Measurements from ENCODE around the gene ANKRD33B. TPM values are rescaled to one million over a fixed set of nuclear protein-coding genes. Genes with fewer than 3 reads are reported as not detected.

Gene ANKRD33B
- total RNA-seq, 1 experiment from 2014 or later: 25.3 TPM

DNA sequence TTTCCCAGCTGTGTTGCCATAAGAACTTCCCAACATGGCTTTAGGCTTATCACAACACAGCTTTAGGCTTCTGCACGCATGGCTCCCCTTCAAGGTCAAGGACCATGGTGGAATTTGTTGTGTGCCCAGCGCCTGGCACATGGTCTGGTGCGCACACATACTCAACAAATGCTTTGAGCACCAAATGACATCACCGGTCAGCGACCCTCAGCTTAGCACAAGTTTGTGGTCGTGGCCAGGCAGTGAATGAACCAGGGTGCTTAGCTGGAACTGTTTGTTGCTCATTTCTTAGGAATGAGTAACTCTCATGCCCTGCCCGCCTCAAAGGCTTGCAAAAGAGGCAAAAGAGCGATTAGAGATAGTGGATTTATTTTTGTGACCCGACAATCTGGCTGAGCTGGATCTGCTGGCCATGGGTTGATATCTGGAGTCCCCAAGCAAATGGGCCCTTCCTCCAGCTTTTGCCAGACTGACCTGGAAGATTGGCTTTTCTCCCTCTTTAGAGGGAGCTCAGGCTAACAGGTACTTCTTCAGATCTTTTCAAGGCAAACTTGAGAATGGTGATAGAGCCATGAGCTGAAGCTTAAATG is 138.3 kb downstream of the ANKRD33B start:
- H3K27me3 ChIP-seq (replicated peaks; ENCODE audit: control insufficient read depth, insufficient read depth, low read length): no peaks in the 10 kb centered on the region
- no peak for DNase-seq
- Mint-ChIP-seq H3K4me3 (ENCODE audit: unreplicated experiment) (no peak overlapping the region), H3K36me3 (ENCODE audit: insufficient read depth, unreplicated experiment) (peaks cover 6% of the 10 kb centered on the region), H3K9me3 (ENCODE audit: unreplicated experiment) (no peaks in the 10 kb centered on the region), H3K4me1 (ENCODE audit: low read depth, unreplicated experiment) (peaks cover 24% of the 10 kb centered on the region), H3K27ac (ENCODE audit: unreplicated experiment) (no peak overlapping the region), H3K27me3 (ENCODE audit: insufficient read depth, unreplicated experiment) (no peaks in the 10 kb centered on the region)
- POLR2A ChIA-PET: no interaction called here
- peaks cover 24% of the 10 kb centered on the region for H3K4me1 ChIP-seq
- no peaks in the 10 kb centered on the region for H3K9me3 ChIP-seq
- BruUV-seq (replicated peaks): no TSS peak
- CTCF ChIA-PET: interaction anchor here (0.7 to 1.2 kb wide), 2 partner anchors 9 to 100 kb away, joined by 3 read pairs; no protein-coding TSS in a partner anchor
- no peak overlapping the region for H3K4me3 ChIP-seq (ENCODE audit: low read depth, low read length)
- TF ChIP-seq, protein P1, sequence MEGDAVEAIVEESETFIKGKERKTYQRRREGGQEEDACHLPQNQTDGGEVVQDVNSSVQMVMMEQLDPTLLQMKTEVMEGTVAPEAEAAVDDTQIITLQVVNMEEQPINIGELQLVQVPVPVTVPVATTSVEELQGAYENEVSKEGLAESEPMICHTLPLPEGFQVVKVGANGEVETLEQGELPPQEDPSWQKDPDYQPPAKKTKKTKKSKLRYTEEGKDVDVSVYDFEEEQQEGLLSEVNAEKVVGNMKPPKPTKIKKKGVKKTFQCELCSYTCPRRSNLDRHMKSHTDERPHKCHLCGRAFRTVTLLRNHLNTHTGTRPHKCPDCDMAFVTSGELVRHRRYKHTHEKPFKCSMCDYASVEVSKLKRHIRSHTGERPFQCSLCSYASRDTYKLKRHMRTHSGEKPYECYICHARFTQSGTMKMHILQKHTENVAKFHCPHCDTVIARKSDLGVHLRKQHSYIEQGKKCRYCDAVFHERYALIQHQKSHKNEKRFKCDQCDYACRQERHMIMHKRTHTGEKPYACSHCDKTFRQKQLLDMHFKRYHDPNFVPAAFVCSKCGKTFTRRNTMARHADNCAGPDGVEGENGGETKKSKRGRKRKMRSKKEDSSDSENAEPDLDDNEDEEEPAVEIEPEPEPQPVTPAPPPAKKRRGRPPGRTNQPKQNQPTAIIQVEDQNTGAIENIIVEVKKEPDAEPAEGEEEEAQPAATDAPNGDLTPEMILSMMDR (IDR thresholded peaks at IDR 0.05; ENCODE audit: insufficient read depth in 1 of 2, low read depth in 1 of 2, low read length in 1 of 2, severe bottlenecking in 1 of 2, unreplicated experiment in 1 of 2): no peak
- no peaks in the 10 kb centered on the region for H3K36me3 ChIP-seq (ENCODE audit: control insufficient read depth, insufficient read depth, low read length)
- intact Hi-C loops (cut with micrococcal nuclease; ENCODE audit: unreplicated experiment): loop anchor here (5.0 to 10.0 kb wide), 2 partner anchors 60 to 153 kb away; partner anchors contain the start of gene DAP

DNA sequence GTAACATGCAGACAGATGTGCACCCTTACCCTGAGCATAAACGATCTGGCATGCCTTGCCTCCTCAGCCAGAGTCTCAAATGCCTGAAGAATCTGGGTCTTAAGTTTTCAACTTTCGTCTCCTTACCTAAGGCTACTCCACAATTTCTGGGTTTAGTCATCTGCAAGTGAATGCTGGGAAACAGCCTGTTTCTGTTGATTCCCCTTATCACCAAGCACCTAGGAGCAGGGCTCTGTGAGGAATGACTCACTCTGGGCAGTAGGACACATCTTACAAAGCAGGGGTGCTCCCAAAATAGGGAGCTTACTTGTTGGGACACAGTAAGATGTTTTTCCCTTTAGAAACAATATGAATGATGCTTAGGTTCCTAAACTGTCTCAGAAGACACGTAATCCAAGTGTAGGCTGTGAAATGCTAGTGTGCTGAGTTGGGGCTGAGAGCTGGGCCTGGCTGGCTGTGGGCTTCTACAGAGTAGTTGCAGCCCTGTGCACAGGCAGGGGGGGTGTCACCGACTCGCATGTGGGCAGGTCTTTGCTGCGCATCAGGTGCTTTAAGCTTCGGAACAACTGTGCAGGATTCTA is 139.1 kb downstream of the ANKRD33B start:
- TF ChIP-seq, protein P1 (IDR thresholded peaks at IDR 0.05; ENCODE audit: insufficient read depth in 1 of 2, low read depth in 1 of 2, low read length in 1 of 2, severe bottlenecking in 1 of 2, unreplicated experiment in 1 of 2): no peak
- Mint-ChIP-seq H3K9me3 (ENCODE audit: unreplicated experiment) (no peaks in the 10 kb centered on the region), H3K36me3 (ENCODE audit: insufficient read depth, unreplicated experiment) (peaks cover 6% of the 10 kb centered on the region), H3K27ac (ENCODE audit: unreplicated experiment) (no peak overlapping the region), H3K4me1 (ENCODE audit: low read depth, unreplicated experiment) (peaks cover 24% of the 10 kb centered on the region), H3K4me3 (ENCODE audit: unreplicated experiment) (no peak overlapping the region), H3K27me3 (ENCODE audit: insufficient read depth, unreplicated experiment) (no peaks in the 10 kb centered on the region)
- Histone ChIP-seq H3K36me3 (ENCODE audit: control insufficient read depth, insufficient read depth, low read length) (no peaks in the 10 kb centered on the region), H3K27me3 (replicated peaks; ENCODE audit: control insufficient read depth, insufficient read depth, low read length) (no peaks in the 10 kb centered on the region), H3K4me3 (ENCODE audit: low read depth, low read length) (no peak overlapping the region), H3K4me1 (peaks cover 24% of the 10 kb centered on the region), H3K9me3 (no peaks in the 10 kb centered on the region)
- ChIA-PET POLR2A (no interaction called here), CTCF (interaction anchor here (1.2 kb wide), 1 partner anchor 10 kb away, joined by 3 read pairs; no protein-coding TSS in a partner anchor)
- BruUV-seq (replicated peaks): no TSS peak
- no peak for DNase-seq
- intact Hi-C loops (cut with micrococcal nuclease; ENCODE audit: unreplicated experiment): loop anchor here (5.0 to 10.0 kb wide), 2 partner anchors 59 to 152 kb away; partner anchors contain the start of gene DAP

DNA sequence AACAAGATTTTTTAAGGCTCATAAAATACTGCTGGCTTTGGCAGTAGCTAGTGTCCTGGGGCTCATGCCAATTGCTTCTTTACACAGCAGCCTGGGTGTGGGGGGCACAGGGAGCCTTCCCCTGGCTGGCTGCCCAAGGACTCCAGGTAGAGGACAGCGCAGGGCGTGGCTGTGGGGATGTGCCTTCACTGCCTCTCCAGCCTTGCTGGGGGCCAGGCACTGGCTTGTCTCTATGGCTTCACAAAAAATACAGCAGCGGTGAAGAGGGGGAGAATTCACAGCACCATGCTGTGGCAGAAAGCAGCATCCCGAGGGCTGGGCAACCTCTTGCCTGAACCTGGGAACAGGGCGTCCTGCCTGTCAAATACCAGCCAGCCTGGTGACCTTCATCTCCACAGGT is 139.8 kb downstream of the ANKRD33B start:
- Mint-ChIP-seq H3K4me3 (ENCODE audit: unreplicated experiment) (no peak overlapping the region), H3K27me3 (ENCODE audit: insufficient read depth, unreplicated experiment) (no peaks in the 10 kb centered on the region), H3K9me3 (ENCODE audit: unreplicated experiment) (no peaks in the 10 kb centered on the region), H3K4me1 (ENCODE audit: low read depth, unreplicated experiment) (peaks cover 24% of the 10 kb centered on the region), H3K36me3 (ENCODE audit: insufficient read depth, unreplicated experiment) (peaks cover 6% of the 10 kb centered on the region), H3K27ac (ENCODE audit: unreplicated experiment) (no peak overlapping the region)
- H3K36me3 ChIP-seq (ENCODE audit: control insufficient read depth, insufficient read depth, low read length): no peaks in the 10 kb centered on the region
- no peak for DNase-seq
- no peaks in the 10 kb centered on the region for H3K27me3 ChIP-seq (replicated peaks; ENCODE audit: control insufficient read depth, insufficient read depth, low read length)
- TF ChIP-seq, protein P1 (IDR thresholded peaks at IDR 0.05; ENCODE audit: insufficient read depth in 1 of 2, low read depth in 1 of 2, low read length in 1 of 2, severe bottlenecking in 1 of 2, unreplicated experiment in 1 of 2): no peak
- POLR2A ChIA-PET: no interaction called here
- no TSS peak for BruUV-seq (replicated peaks)
- intact Hi-C loops (cut with micrococcal nuclease; ENCODE audit: unreplicated experiment): loop anchor here (5.0 to 10.0 kb wide), 2 partner anchors 59 to 151 kb away; partner anchors contain the start of gene DAP
- H3K9me3 ChIP-seq: no peaks in the 10 kb centered on the region
- CTCF ChIA-PET: no interaction called here
- peaks cover 24% of the 10 kb centered on the region for H3K4me1 ChIP-seq
- no peak overlapping the region for H3K4me3 ChIP-seq (ENCODE audit: low read depth, low read length)
